HL-60 (cell line): ENCODE results near the gene MYCBP2.
"Not testable (repeated sequence)": the region's sequence is repeated elsewhere in the genome, so short reads cannot be mapped to it uniquely, and the experiment has no call there.

ENCODE experiments used
- DNase-seq, 2 experiments: peaks; one replicate each; pipeline ENCODE4 v3.0.0-alpha.2; 2010 to 2020; ENCODE audit warnings: low read depth in 1 of 2, low spot score in 1 of 2
- H3K27ac ChIP-seq: fragments of 250-450 bp; sonication (Bioruptor Pico); replicated peaks from 2 replicates; pipeline ENCODE4 v1.5.1; 2020; ENCODE audit warnings: mild to moderate bottlenecking, moderate library complexity
- H3K27me3 ChIP-seq: fragments of 250-450 bp; sonication (Bioruptor Pico); 2 replicates; pipeline ENCODE4 v1.5.1; 2021; ENCODE audit warnings: mild to moderate bottlenecking, moderate library complexity; ENCODE audit not compliant: insufficient read depth, poor library complexity, severe bottlenecking
- H3K4me3 ChIP-seq: replicated peaks from 2 replicates; pipeline ENCODE4 v1.5.1; 2011; ENCODE audit warnings: mild to moderate bottlenecking, control low read depth, low read length; ENCODE audit not compliant: insufficient read depth
- GABPA ChIP-seq: IDR thresholded peaks from 2 replicates; pipeline ENCODE4 v1.6.1; 2012; ENCODE audit warnings: low read depth
- POLR2AphosphoS5 ChIP-seq: IDR thresholded peaks from 2 replicates; pipeline ENCODE4 v1.6.1; 2012; ENCODE audit warnings: low read depth
- SPI1 ChIP-seq: IDR thresholded peaks from 2 replicates; pipeline ENCODE4 v1.6.1; 2012; ENCODE audit warnings: low read depth, mild to moderate bottlenecking, borderline replicate concordance
- TF ChIP-seq, protein P1 (sequence below): IDR thresholded peaks from 2 replicates; pipeline ENCODE4 v1.6.1; 2012; ENCODE audit warnings: low read depth; ENCODE audit not compliant: insufficient replicate concordance
- TF ChIP-seq, protein P2 (sequence below): IDR thresholded peaks from one replicate; pipeline ENCODE4 v1.5.1; 2011; ENCODE audit warnings: low read length, control low read depth, inconsistent platforms; ENCODE audit not compliant: insufficient read depth

MYCBP2 gene

DNA sequence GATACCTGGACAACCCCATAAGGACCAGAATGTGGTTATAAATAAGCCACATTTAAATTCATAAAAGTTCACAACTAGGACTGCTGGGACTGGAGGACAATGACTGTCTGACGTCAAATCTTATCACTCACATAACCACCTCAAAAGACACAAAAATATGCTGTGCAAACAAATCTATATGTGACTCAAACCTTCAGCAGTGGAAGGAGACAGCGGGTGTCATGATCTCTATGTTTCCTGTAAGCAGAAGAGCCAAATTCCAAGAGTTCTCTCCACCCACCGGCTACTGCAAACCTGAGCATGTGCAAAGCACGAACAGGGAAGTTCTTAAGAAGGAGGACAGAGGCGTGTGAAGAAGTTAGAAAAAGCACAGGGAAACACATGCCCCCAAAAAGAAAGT is 113.2 kb downstream of the MYCBP2 start:
- no peak for DNase-seq
- no peak overlapping the region for H3K4me3 ChIP-seq
- H3K27me3 ChIP-seq = no peaks in the 10 kb centered on the region
- no peak for TF ChIP-seq GABPA
- no peak overlapping the region for H3K27ac ChIP-seq

DNA sequence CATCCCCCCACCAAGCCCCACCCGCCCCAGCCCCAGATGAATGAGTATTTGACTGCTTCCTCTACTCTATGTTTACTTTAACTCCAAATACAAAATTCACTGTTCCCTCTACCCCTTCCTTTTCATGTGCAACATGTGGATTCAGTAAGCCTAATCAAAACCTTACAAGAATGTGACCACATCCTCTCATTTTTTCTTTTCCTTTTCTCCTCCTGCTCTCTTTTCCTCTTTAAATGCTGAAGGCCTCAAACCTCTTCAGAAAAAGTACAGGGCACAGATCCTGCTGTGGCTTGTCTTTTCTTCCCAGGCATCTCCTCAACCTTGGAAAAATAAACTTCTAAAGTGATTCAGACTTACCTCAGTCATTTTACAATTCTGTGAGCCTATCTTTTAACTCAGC is 119.0 kb downstream of the MYCBP2 start:
- Histone ChIP-seq H3K27me3 (no peaks in the 10 kb centered on the region), H3K27ac (no peak overlapping the region), H3K4me3 (no peak overlapping the region)
- no peak for DNase-seq
- TF ChIP-seq SPI1 (no peak), GABPA (no peak), POLR2AphosphoS5 (no peak)
- TF ChIP-seq, protein P1, sequence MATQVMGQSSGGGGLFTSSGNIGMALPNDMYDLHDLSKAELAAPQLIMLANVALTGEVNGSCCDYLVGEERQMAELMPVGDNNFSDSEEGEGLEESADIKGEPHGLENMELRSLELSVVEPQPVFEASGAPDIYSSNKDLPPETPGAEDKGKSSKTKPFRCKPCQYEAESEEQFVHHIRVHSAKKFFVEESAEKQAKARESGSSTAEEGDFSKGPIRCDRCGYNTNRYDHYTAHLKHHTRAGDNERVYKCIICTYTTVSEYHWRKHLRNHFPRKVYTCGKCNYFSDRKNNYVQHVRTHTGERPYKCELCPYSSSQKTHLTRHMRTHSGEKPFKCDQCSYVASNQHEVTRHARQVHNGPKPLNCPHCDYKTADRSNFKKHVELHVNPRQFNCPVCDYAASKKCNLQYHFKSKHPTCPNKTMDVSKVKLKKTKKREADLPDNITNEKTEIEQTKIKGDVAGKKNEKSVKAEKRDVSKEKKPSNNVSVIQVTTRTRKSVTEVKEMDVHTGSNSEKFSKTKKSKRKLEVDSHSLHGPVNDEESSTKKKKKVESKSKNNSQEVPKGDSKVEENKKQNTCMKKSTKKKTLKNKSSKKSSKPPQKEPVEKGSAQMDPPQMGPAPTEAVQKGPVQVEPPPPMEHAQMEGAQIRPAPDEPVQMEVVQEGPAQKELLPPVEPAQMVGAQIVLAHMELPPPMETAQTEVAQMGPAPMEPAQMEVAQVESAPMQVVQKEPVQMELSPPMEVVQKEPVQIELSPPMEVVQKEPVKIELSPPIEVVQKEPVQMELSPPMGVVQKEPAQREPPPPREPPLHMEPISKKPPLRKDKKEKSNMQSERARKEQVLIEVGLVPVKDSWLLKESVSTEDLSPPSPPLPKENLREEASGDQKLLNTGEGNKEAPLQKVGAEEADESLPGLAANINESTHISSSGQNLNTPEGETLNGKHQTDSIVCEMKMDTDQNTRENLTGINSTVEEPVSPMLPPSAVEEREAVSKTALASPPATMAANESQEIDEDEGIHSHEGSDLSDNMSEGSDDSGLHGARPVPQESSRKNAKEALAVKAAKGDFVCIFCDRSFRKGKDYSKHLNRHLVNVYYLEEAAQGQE = no peak
- TF ChIP-seq, protein P2, sequence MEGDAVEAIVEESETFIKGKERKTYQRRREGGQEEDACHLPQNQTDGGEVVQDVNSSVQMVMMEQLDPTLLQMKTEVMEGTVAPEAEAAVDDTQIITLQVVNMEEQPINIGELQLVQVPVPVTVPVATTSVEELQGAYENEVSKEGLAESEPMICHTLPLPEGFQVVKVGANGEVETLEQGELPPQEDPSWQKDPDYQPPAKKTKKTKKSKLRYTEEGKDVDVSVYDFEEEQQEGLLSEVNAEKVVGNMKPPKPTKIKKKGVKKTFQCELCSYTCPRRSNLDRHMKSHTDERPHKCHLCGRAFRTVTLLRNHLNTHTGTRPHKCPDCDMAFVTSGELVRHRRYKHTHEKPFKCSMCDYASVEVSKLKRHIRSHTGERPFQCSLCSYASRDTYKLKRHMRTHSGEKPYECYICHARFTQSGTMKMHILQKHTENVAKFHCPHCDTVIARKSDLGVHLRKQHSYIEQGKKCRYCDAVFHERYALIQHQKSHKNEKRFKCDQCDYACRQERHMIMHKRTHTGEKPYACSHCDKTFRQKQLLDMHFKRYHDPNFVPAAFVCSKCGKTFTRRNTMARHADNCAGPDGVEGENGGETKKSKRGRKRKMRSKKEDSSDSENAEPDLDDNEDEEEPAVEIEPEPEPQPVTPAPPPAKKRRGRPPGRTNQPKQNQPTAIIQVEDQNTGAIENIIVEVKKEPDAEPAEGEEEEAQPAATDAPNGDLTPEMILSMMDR = no peak

DNA sequence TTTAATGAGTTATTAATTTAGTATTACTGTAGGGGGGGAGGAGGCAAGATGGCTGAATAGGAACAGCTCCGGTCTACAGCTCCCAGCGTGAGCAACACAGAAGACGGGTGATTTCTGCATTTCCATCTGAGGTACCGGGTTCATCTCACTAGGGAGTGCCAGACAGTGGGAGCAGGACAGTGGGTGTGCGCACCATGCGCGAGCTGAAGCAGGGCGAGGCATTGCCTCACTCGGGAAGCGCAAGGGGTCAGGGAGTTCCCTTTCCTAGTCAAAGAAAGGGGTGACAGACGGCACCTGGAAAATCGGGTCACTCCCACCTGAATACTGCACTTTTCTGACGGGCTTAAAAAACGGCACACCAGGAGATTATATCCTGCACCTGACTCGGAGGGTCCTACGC is 127.9 kb downstream of the MYCBP2 start:
- not testable (repeated sequence) for DNase-seq, H3K27me3 ChIP-seq, H3K4me3 ChIP-seq, H3K27ac ChIP-seq

DNA sequence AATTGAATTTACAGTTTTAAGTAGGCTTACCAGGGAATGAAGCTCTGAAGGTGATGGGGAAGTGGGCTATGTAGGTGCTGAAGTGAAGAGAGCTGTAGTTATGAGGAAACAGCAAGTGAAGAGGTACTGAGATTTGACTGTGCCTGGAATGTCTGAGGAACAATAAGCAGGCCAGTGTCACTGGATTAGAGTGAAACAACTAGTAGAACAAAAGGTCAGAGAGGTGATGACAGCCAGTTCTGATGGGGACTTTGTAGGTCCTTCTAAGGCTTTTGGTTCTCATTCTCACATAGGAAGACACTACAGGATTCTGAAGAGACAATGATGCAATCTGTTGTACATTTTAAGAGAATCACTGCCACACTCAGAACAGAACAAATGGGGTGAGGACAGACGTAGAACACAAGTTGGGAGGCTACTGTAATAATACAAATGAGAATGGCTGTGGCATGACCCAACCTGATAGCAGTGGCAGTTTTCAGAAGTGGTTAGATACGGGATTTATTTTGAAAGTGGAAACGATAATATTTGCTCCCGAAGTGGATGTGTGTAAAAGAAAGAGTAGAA is 130.8 kb downstream of the MYCBP2 start:
- no peak overlapping the region for H3K27ac ChIP-seq
- H3K4me3 ChIP-seq = no peak overlapping the region
- TF ChIP-seq GABPA (no peak), POLR2AphosphoS5 (no peak), SPI1 (no peak)
- TF ChIP-seq, protein P1 = no peak
- TF ChIP-seq, protein P2 = no peak
- H3K27me3 ChIP-seq = no peaks in the 10 kb centered on the region
- no peak for DNase-seq

DNA sequence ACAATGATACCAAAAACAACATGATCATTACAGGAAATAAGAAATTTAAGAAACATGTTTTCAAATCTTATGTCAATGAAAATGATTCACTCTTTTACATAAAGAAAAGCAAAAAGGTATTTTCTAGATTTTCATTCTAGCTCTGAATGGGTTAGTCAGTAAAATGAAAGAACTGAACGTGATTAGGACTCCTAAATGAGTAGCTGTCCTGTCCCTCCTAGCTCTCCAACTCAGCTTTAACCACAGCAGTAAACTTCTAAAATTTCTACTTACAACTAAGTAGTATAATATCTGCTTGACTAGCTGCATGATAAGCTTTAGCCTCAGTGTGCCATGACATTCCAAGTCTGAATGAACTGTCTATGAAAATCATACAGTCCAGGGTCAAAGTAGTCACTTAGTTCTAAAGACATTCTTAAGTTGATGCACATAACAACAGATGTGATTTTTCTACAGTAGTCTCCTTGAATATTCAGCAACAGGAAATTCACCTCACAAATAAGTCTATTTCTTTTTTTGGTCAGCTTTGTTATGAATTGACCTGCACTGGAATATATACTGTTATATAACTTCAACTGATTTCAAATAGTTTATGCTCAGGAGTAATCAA is 136.4 kb downstream of the MYCBP2 start:
- no peak overlapping the region for H3K27ac ChIP-seq
- H3K4me3 ChIP-seq = no peak overlapping the region
- H3K27me3 ChIP-seq = no peaks in the 10 kb centered on the region
- no peak for DNase-seq
- TF ChIP-seq SPI1 (no peak), GABPA (no peak), POLR2AphosphoS5 (no peak)
- TF ChIP-seq, protein P1 = no peak
- TF ChIP-seq, protein P2 = no peak
